Testis (tissue), 2 donors: ENCODE results near the gene RYR1.

Source experiments
- POLR2A ChIP-seq: fragments of 450-650 bp; IDR thresholded peaks from one replicate; pipeline ENCODE4 v1.6.1; 2017; ENCODE audit warnings: antibody characterized with exemption, mild to moderate bottlenecking, moderate library complexity
- TF ChIP-seq, protein P1 (sequence below), 3 experiments: fragments of 450-650 bp in 2 of 3; fragments of 200-600 bp in 1 of 3; sonication (generic) in 1 of 3; IDR thresholded peaks; one replicate each; pipeline ENCODE4 v1.5.1; 2016 to 2019; ENCODE audit warnings: antibody characterized with exemption in 3 of 3, mild to moderate bottlenecking in 2 of 3, moderate library complexity in 1 of 3

DNA sequence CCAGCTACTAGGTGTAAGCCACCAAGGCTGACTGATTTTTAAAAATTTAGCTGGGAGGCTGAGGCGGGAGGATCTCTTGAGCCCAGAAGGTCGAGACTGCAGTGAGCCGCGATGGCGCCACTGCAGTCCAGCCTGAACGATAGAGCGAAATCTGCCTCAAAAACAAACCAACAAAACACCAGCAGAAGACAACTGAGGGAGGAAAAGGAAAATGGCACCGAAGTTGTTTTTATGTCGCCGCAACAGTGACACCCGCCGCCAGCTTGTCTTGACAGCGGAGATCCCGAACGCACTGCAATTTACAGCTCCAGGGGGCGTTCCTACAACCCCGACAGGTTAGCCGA is 30.9 kb upstream of the RYR1 start:
- TF ChIP-seq, protein P1, sequence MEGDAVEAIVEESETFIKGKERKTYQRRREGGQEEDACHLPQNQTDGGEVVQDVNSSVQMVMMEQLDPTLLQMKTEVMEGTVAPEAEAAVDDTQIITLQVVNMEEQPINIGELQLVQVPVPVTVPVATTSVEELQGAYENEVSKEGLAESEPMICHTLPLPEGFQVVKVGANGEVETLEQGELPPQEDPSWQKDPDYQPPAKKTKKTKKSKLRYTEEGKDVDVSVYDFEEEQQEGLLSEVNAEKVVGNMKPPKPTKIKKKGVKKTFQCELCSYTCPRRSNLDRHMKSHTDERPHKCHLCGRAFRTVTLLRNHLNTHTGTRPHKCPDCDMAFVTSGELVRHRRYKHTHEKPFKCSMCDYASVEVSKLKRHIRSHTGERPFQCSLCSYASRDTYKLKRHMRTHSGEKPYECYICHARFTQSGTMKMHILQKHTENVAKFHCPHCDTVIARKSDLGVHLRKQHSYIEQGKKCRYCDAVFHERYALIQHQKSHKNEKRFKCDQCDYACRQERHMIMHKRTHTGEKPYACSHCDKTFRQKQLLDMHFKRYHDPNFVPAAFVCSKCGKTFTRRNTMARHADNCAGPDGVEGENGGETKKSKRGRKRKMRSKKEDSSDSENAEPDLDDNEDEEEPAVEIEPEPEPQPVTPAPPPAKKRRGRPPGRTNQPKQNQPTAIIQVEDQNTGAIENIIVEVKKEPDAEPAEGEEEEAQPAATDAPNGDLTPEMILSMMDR (IDR thresholded peaks at IDR 0.05): no peak
- no peak for TF ChIP-seq POLR2A
